GM12891 (cell line): ENCODE data around the gene AK5.

Experiments
- PAX5 ChIP-seq: IDR thresholded peaks from 2 replicates; pipeline ENCODE4 v1.6.1; 2011; ENCODE audit warnings: low read length, moderate library complexity, mild to moderate bottlenecking; ENCODE audit not compliant: insufficient read depth, severe bottlenecking
- POLR2A ChIP-seq: IDR thresholded peaks from 2 replicates; pipeline ENCODE4 v1.6.1; 2011; ENCODE audit warnings: low read depth, low read length, control low read depth
- POLR2AphosphoS5 ChIP-seq: IDR thresholded peaks from 2 replicates; pipeline ENCODE4 v1.6.1; 2011; ENCODE audit warnings: low read depth, low read length, control low read depth
- TAF1 ChIP-seq: IDR thresholded peaks from 2 replicates; pipeline ENCODE4 v1.6.1; 2011; ENCODE audit warnings: low read depth, low read length, control low read depth

- no peak for TF ChIP-seq TAF1
- TF ChIP-seq PAX5 = no peak
- TF ChIP-seq POLR2A = no peak
- no peak for TF ChIP-seq POLR2AphosphoS5
Observed at GRCh38 chr1:77273891-77274290, 7.9 kb upstream of the AK5 start.
